Head of caudate nucleus (tissue), 42 donors: Measurements from ENCODE around the gene DRD3.

Experiments
- DNase-seq, 42 donors: peaks; one replicate each; pipeline versions ENCODE4 v3.0.0 to v3.0.0-alpha.2; 2020 to 2021; ENCODE audit warnings: mixed read lengths in 7 of 42
- intact Hi-C: fragments of 100-400 bp; cut with DNase I; formaldehyde crosslinking; loops from one replicate; pipeline ENCODE4 v1.15.0; 2022

Gene DRD3

DNA sequence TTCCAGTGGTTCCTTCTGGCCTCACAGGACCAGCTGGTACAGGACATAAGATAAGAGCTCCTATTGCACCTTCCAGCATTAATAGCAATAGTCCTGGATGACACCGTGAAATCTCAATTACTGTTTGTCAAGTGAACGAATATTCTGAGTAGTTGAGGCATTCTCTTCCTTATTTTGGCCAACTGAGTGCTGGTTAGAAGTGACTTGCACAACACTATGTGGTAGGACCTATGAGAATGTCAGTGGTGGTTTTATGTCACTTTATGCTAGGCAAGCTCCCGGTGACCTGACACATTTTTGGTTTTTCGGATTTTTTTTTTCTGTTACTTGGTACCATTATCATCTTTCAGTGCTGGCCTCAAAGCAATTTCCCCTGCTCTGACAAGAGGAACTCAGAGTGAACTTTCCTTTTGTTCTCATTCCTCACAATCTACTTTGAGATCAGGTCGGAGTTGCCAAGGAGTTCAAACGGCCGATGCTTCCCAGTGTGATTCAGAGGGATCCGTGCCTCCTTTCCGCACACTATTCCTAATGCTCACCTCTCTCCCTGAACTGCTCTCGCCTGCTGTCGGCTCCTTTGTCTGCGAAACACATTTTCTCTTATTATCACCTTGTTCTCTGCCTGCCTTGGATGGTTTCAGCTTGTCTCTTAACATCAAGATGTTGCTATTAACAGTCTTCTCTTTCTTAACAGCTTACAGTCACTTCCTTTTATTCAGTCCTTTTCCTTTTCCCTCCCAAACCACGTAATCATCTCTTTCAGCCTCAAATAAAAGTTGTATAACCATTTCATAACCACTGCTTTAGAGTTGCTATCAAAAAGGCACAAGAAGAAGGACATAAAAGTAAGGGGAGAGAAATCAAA is 86.5 kb downstream of the DRD3 start:
- intact Hi-C loops: no loop called here
- peak in 1 of 42 donors; percentile 1 for DNase-seq

DNA sequence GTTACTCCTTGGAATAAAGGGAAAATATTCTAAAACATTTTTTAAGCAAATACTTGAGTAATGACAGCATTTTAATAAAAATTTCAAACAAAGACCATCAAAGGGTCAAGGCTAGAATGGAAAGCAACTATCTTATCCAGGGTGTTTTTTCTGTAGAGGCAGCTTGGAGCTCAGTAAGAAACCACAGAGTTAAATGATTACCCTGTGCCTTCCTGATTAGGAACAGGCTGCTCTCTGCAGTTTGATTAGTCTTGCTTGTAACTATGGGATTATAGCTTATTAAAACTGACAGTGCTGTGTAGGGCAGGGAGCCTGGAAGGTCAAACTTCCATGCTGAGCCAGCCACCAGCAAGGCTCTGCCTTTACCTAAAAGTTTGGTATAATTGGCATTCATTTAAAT is 89.2 kb downstream of the DRD3 start:
- no peak for DNase-seq
- intact Hi-C loops: no loop called here

DNA sequence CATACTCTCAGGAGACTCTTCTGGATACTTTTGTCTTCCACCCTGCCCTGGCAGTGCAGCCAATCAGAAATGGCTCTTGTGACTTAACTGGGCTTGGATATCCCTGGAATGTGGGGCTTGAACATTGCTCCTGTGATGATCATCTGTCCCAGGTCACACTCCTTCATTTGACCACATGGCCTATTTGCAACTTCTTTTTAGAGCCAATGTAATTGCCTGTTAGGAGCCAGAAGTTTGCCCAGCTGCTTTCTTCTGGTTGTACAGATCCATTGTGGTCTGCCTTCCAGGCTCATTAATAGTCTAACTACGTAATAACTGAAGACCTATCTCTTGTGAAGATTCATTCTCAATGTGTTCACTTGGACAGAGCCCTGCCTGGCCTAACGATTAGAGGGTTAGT is 92.5 kb downstream of the DRD3 start:
- no peak for DNase-seq
- intact Hi-C loops: no loop called here

DNA sequence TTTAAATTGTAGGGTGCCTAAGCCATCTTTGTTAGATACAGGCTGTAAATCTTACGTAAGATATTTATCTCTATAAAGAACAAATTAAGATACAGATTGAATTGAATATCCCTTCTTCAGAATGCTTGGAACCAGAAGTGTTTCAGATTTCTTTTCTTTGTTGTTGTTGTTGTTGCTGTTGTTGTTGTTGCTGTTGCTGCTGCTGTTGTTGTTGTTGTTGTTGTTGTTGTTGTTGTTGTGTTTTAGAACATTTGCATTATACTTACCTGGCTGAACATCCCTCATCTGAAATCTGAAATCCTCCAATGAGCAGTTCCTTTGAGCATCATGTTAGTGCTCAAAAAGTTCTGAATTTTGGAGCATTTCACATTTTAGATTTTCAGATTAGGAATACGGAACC is 95.7 kb downstream of the DRD3 start:
- intact Hi-C loops: no loop called here
- DNase-seq: no peak

- DNase-seq: no peak
- intact Hi-C loops: no loop called here
These were observed 97.8 kb downstream of the DRD3 start for GRCh38 chr3:114081037-114081436.

DNA sequence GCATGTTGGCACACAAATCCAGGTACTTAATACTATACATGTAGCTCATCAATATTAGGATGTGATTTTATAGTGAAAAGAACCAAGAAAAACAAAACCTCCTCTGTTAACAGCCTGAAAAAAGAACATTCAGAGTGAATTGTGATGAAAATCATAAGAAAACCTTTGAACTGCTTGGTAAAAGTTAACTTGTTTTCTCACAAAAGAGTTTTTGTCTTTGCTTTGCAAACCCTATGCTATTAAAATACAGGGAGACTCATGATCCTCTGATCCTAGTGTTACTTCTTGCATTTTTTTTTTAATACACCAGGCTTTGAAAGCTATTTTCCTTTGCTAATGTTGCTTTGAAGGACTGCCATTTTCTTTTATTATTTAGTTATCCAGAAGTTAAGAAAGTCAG is 98.7 kb downstream of the DRD3 start:
- DNase-seq: no peak
- intact Hi-C loops: no loop called here

GRCh38 chr3:114079761-114080160 is 99.1 kb downstream of the DRD3 start:
- no peak for DNase-seq
- intact Hi-C loops: no loop called here

DNA sequence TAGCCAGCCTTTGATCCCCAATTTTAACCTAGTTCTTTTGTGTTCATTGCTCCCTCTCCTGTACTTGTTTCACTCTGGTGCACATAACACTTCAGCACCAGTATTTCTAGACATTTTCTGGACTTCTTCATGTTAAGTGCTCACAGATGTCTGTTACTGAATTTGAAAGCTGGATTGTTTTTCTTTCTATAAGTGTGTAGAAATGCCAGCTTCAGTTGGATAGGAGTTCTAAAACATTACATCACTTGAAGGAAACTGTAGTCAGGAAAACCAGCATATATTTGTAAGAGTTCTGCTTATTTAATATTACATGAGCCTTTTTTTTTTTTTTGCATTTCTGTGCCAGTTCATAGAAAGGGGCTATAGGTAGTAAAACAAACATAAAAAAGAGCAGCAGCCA is 100.7 kb downstream of the DRD3 start:
- intact Hi-C loops: no loop called here
- no peak for DNase-seq
